ENCODE measurements around the gene TBC1D5. TPM values are rescaled to one million over a fixed set of nuclear protein-coding genes. Genes with fewer than 3 reads are reported as not detected.

TBC1D5 gene
- total and polyA plus RNA-seq, 2 of the 8 experiments (the other 6 are each of a cell fraction or from before 2014, with no cell fraction given): 11.0 to 22.9 TPM

DNA sequence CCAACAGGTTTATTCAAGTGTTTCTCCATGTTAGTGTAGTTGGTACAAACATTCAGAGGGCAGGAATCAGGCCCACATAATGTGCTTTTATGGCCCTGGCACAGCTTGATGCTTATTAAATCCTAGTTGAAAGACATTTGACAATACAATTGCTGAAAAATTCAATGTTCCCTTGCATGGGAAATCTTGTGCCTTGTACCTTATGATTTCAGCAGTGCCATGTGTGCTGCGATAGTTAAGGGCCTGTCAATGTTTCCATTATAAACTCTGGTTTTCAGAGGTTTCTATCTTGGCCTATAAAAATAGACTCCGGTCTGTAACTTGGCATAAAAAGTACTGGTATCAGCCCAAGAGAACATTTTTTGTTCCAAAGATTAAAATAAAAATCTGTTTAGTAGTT is 207.2 kb downstream of the TBC1D5 start (continued):
- TF ChIP-seq CHD7 (IDR thresholded peaks at IDR 0.05; ENCODE audit: insufficient replicate concordance, low read length): no peak
- TF ChIP-seq NRF1 (IDR thresholded peaks at IDR 0.05; ENCODE audit: low read depth, low read length): no peak
- TF ChIP-seq JUN (IDR thresholded peaks at IDR 0.05; ENCODE audit: low read depth, low read length): no peak
- TF ChIP-seq BACH1 (IDR thresholded peaks at IDR 0.05; ENCODE audit: low read length): no peak
- no peak for TF ChIP-seq USF2 (IDR thresholded peaks at IDR 0.05; ENCODE audit: low read length)
- TF ChIP-seq RAD21 (IDR thresholded peaks at IDR 0.05 in 1 of 2, conservative IDR thresholded peaks at IDR 0.05 in 1 of 2; ENCODE audit: low read depth in 2 of 2, low read length in 2 of 2): no peak
- no peak for TF ChIP-seq RNF2 (IDR thresholded peaks at IDR 0.05; ENCODE audit: borderline replicate concordance, low read depth, low read length, missing control alignments, poor library complexity, severe bottlenecking)
- no peak for TF ChIP-seq TAF1 (IDR thresholded peaks at IDR 0.05; ENCODE audit: low read depth, low read length)
